H9 (cell line): Measurements from ENCODE around the gene TRPM4. TPM values are rescaled to one million over a fixed set of nuclear protein-coding genes. Genes with fewer than 3 reads are reported as not detected.
A peak's percentile ranks its signal among the peaks of the same experiment; 100 is the strongest.

ENCODE experiments used
- DNase-seq: peaks from one replicate; pipeline ENCODE4 v3.0.0-alpha.2; 2017
- H2AFZ ChIP-seq: one replicate; pipeline ENCODE4 v1.6.1; 2013; ENCODE audit warnings: mild to moderate bottlenecking, low read length, control low read depth, moderate library complexity
- H2AK5ac ChIP-seq: 2 replicates; pipeline ENCODE4 v1.6.1; 2013; ENCODE audit warnings: low read length, control low read depth, mixed read lengths; ENCODE audit not compliant: insufficient read length
- H2BK120ac ChIP-seq: one replicate; pipeline ENCODE4 v1.6.1; 2013; ENCODE audit warnings: low read depth, mild to moderate bottlenecking, low read length, control low read depth, inconsistent platforms; ENCODE audit not compliant: poor library complexity, severe bottlenecking
- H2BK12ac ChIP-seq: 2 replicates; pipeline ENCODE4 v1.6.1; 2013; ENCODE audit warnings: low read length, control low read depth, mixed read lengths, low read depth; ENCODE audit not compliant: insufficient read length
- H2BK15ac ChIP-seq: 2 replicates; pipeline ENCODE4 v1.6.1; 2013; ENCODE audit warnings: low read depth, low read length, control low read depth
- H2BK20ac ChIP-seq: one replicate; pipeline ENCODE4 v1.6.1; 2013; ENCODE audit warnings: low read depth, mild to moderate bottlenecking, low read length, control low read depth, inconsistent platforms; ENCODE audit not compliant: poor library complexity, severe bottlenecking
- H2BK5ac ChIP-seq: 2 replicates; pipeline ENCODE4 v1.6.1; 2013; ENCODE audit warnings: low read length, control low read depth, mixed read lengths; ENCODE audit not compliant: insufficient read length
- H3K14ac ChIP-seq: 2 replicates; pipeline ENCODE4 v1.6.1; 2013; ENCODE audit warnings: low read length, control low read depth; ENCODE audit not compliant: insufficient read depth
- H3K18ac ChIP-seq: 2 replicates; pipeline ENCODE4 v1.6.1; 2013; ENCODE audit warnings: low read depth, mild to moderate bottlenecking, mixed read lengths, low read length, control low read depth; ENCODE audit not compliant: insufficient read length
- H3K23ac ChIP-seq: 2 replicates; pipeline ENCODE4 v1.6.1; 2013; ENCODE audit warnings: low read length, control low read depth, mixed read lengths, low read depth; ENCODE audit not compliant: insufficient read length
- H3K23me2 ChIP-seq: 2 replicates; pipeline ENCODE4 v1.6.1; 2013; ENCODE audit warnings: low read depth, mild to moderate bottlenecking, mixed read lengths, low read length, control low read depth; ENCODE audit not compliant: insufficient read length, poor library complexity, severe bottlenecking
- H3K27ac ChIP-seq: 2 replicates; pipeline ENCODE4 v1.5.1; 2013; ENCODE audit warnings: low read length, control low read depth, mixed read lengths, low read depth; ENCODE audit not compliant: insufficient read length
- H3K27me3 ChIP-seq: 2 replicates; pipeline ENCODE4 v1.6.1; 2013; ENCODE audit warnings: low read length, control low read depth, inconsistent platforms; ENCODE audit not compliant: insufficient read depth
- H3K4ac ChIP-seq: 2 replicates; pipeline ENCODE4 v1.6.1; 2013; ENCODE audit warnings: low read depth, mild to moderate bottlenecking, control low read depth, inconsistent platforms, low read length, moderate library complexity
- H3K4me1 ChIP-seq: 2 replicates; pipeline ENCODE4 v1.6.1; 2013; ENCODE audit warnings: low read length, control low read depth, inconsistent platforms; ENCODE audit not compliant: insufficient read depth
- H3K4me2 ChIP-seq: 2 replicates; pipeline ENCODE4 v1.6.1; 2013; ENCODE audit warnings: low read length, control low read depth, mixed read lengths; ENCODE audit not compliant: insufficient read length, insufficient read depth
- H3K56ac ChIP-seq: 2 replicates; pipeline ENCODE4 v1.6.1; 2013; ENCODE audit warnings: low read depth, mild to moderate bottlenecking, mixed read lengths, low read length, control low read depth; ENCODE audit not compliant: insufficient read length
- H3K79me1 ChIP-seq: 2 replicates; pipeline ENCODE4 v1.6.1; 2013; ENCODE audit warnings: low read depth, mild to moderate bottlenecking, moderate library complexity, low read length, control low read depth, inconsistent platforms; ENCODE audit not compliant: insufficient read depth, poor library complexity, severe bottlenecking
- H3K79me2 ChIP-seq: 2 replicates; pipeline ENCODE4 v1.6.1; 2013; ENCODE audit warnings: low read length, control low read depth, inconsistent platforms; ENCODE audit not compliant: insufficient read depth
- H3K9ac ChIP-seq: 2 replicates; pipeline ENCODE4 v1.6.1; 2013; ENCODE audit warnings: low read length, control low read depth, mixed read lengths; ENCODE audit not compliant: insufficient read length; ENCODE audit errors: extremely low read depth
- H3K9me3 ChIP-seq: one replicate; pipeline ENCODE4 v1.6.1; 2013; ENCODE audit warnings: low read depth, low read length, inconsistent platforms; ENCODE audit not compliant: control insufficient read depth
- H3T11ph ChIP-seq: one replicate; pipeline ENCODE4 v1.6.1; 2013; ENCODE audit warnings: mild to moderate bottlenecking, low read length, control low read depth, inconsistent platforms
- H4K20me1 ChIP-seq: one replicate; pipeline ENCODE4 v1.6.1; 2013; ENCODE audit not compliant: control insufficient read depth, insufficient read length, insufficient read depth
- H4K5ac ChIP-seq: 2 replicates; pipeline ENCODE4 v1.6.1; 2013; ENCODE audit warnings: low read depth, mild to moderate bottlenecking, mixed read lengths, low read length, control low read depth; ENCODE audit not compliant: insufficient read length
- H4K8ac ChIP-seq: replicated peaks from 2 replicates; pipeline ENCODE4 v1.6.1; 2013; ENCODE audit warnings: low read length, control low read depth, mixed read lengths, low read depth; ENCODE audit not compliant: insufficient read length
- H4K91ac ChIP-seq: 2 replicates; pipeline ENCODE4 v1.6.1; 2013; ENCODE audit warnings: low read depth, mild to moderate bottlenecking, moderate library complexity, mixed read lengths, low read length, control low read depth; ENCODE audit not compliant: insufficient read length
- H3K27ac Mint-ChIP-seq, 3 experiments: 2 replicates in 2 of 3; 3 replicates in 1 of 3; pipeline ENCODE4 v1.8.0; 2020 to 2021; ENCODE audit warnings: mixed read lengths in 3 of 3, mild to moderate bottlenecking in 1 of 3, moderate library complexity in 1 of 3
- H3K27me3 Mint-ChIP-seq: 2 replicates; pipeline ENCODE4 v1.8.0; 2021; ENCODE audit warnings: low read depth, mild to moderate bottlenecking, moderate library complexity, mixed read lengths
- H3K36me3 Mint-ChIP-seq, 3 experiments: 2 replicates in 2 of 3; 3 replicates in 1 of 3; pipeline ENCODE4 v1.8.0; 2020 to 2021; ENCODE audit warnings: low read depth in 3 of 3, mixed read lengths in 3 of 3; ENCODE audit not compliant: insufficient read depth in 1 of 3
- H3K4me1 Mint-ChIP-seq, 2 experiments: 2 replicates each; pipeline ENCODE4 v1.8.0; 2020; ENCODE audit warnings: mixed read lengths in 2 of 2
- H3K4me3 Mint-ChIP-seq, 2 experiments: 2 replicates in 1 of 2; 3 replicates in 1 of 2; pipeline ENCODE4 v1.8.0; 2020 to 2021; ENCODE audit warnings: mild to moderate bottlenecking in 2 of 2, mixed read lengths in 2 of 2, moderate library complexity in 1 of 2
- H3K9me3 Mint-ChIP-seq, 2 experiments: 2 replicates in 1 of 2; 3 replicates in 1 of 2; pipeline ENCODE4 v1.8.0; 2020; ENCODE audit warnings: mild to moderate bottlenecking in 2 of 2, mixed read lengths in 2 of 2, moderate library complexity in 1 of 2
- CTCF ChIP-seq: fragments of 200-600 bp; sonication (generic); conservative IDR thresholded peaks from 3 replicates; pipeline ENCODE4 v1.8.0; 2021; ENCODE audit warnings: antibody characterized with exemption, mild to moderate bottlenecking
- WGBS: extraction: QIAGEN DNeasy Blood & Tissue Kit; methylation state at CpG from one replicate; pipeline ENCODE4 v1.1.7; 2013; ENCODE audit warnings: missing lambda C conversion rate, low lambda C conversion rate, mixed read lengths; ENCODE audit not compliant: insufficient read length; ENCODE audit errors: extremely low coverage; 5-methylcytosine and 5-hydroxymethylcytosine counted together
- total RNA-seq: library from RNA; stranded (reverse); gene quantifications from 2 replicates; pipeline ENCODE4 v1.2.1, GENCODE V29; 2021

The TRPM4 gene
- total RNA-seq, 1 experiment from 2014 or later: 6.9 TPM

- Histone ChIP-seq H4K91ac (no peak overlapping the region), H2BK20ac (no peak overlapping the region), H3K4ac (no peak overlapping the region), H3K79me1 (no peaks in the 10 kb centered on the region), H3K9me3 (no peaks in the 10 kb centered on the region), H3K79me2 (no peaks in the 10 kb centered on the region), H3K27me3 (no peaks in the 10 kb centered on the region), H3K56ac (no peak overlapping the region), H3K4me1 (peaks cover 4% of the 10 kb centered on the region; the same call in 1 of the 2 replicates), H3K23me2 (peaks cover 7% of the 10 kb centered on the region), H2BK120ac (no peak overlapping the region), H2AFZ (no peak overlapping the region), H3K18ac (no peak overlapping the region), H2AK5ac (no peak overlapping the region), H4K8ac (no peak overlapping the region), H3K23ac (no peak overlapping the region), H3K27ac (no peak overlapping the region), H4K5ac (no peak overlapping the region), H3T11ph (no peak overlapping the region), H2BK15ac (no peak overlapping the region), H3K9ac (no peak overlapping the region), H2BK12ac (no peak overlapping the region), H2BK5ac (no peak overlapping the region), H4K20me1 (no peaks in the 10 kb centered on the region), H3K14ac (no peak overlapping the region), H3K4me2 (no peak overlapping the region)
- Mint-ChIP-seq H3K4me3 (peak overlapping the region; percentile 52 to 61; a peak in 3 of 5 replicates), H3K27me3 (peaks cover 1% of the 10 kb centered on the region; the same call in 1 of the 2 replicates), H3K36me3 (peaks cover 40 to 55% (median 46%) of the 10 kb centered on the region in 3 experiments), H3K9me3 (peaks cover 0 to 3% of the 10 kb centered on the region in 2 experiments; a peak in 1 of 5 replicates), H3K4me1 (peaks cover 23 to 48% of the 10 kb centered on the region in 2 experiments), H3K27ac (peak overlapping the region in 1 of 3 experiments; percentile 48; a peak in 1 of 7 replicates)
- no peak for TF ChIP-seq CTCF
- no CpG with 5 or more reads among the region's 49 CpGs for WGBS
- DNase-seq: peak; percentile 87
Measured at GRCh38 chr19:49132974-49133609, 24.5 kb upstream of the TRPM4 start.
